ENCODE measurements around the gene ZNF883. TPM values are rescaled to one million over a fixed set of nuclear protein-coding genes. Genes with fewer than 3 reads are reported as not detected.

ZNF883 gene
- total and polyA plus RNA-seq, 2 experiments from 2014 or later: 26.8 to 44.4 TPM

DNA sequence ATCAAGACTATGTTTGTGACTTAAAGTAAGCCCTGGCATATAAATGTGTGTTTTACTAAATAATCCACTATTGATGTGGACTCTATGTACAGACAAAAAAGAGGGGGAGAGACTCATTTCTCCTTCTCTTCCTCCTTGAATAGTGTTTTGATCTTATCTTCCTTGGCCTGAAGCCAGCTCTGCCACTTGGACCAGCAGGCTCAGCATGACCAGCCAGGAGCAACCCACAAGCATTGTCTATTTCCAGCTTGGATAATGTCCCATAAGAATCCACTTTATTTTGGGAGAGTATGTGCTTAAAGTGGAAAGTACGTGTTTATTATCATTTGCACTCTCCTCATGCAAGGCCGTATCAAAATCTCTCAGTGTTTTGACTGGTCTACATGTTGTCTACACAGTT is 97.5 kb downstream of the ZNF883 start:
- no peak overlapping the region for H3K4me3 Mint-ChIP-seq
- no peak overlapping the region for H3K27ac Mint-ChIP-seq
- no peaks in the 10 kb centered on the region for H3K4me1 Mint-ChIP-seq
- Histone ChIP-seq H3K36me3 (ENCODE audit: insufficient read depth) (no peaks in the 10 kb centered on the region), H4K20me1 (replicated peaks; ENCODE audit: insufficient read depth) (no peaks in the 10 kb centered on the region), H3K4me2 (no peak overlapping the region), H3K9me2 (ENCODE audit: insufficient read depth) (no peaks in the 10 kb centered on the region), H3K27me3 (ENCODE audit: insufficient read depth) (peaks cover 22% of the 10 kb centered on the region), H3F3A (replicated peaks; ENCODE audit: low read depth) (no peaks in the 10 kb centered on the region), H3K4me3 (no peak overlapping the region), H3K4me1 (ENCODE audit: insufficient read depth) (no peaks in the 10 kb centered on the region), H3K27ac (ENCODE audit: low read depth) (no peak overlapping the region), H2AFZ (no peak overlapping the region), H3K79me2 (replicated peaks; ENCODE audit: insufficient read depth) (no peaks in the 10 kb centered on the region)
- H3K36me3 Mint-ChIP-seq (ENCODE audit: low read depth): no peaks in the 10 kb centered on the region
- no peak for ATAC-seq
- TF ChIP-seq JUNB (IDR thresholded peaks at IDR 0.05; ENCODE audit: unreplicated experiment) (no peak), NANOG (IDR thresholded peaks at IDR 0.05; ENCODE audit: borderline replicate concordance) (no peak), EZH2 (IDR thresholded peaks at IDR 0.05; ENCODE audit: low read depth, unreplicated experiment) (no peak), ZNF331 (CRISPR knock-in tag; IDR thresholded peaks at IDR 0.05; ENCODE audit: low read depth) (no peak), STAT1 (IDR thresholded peaks at IDR 0.05; ENCODE audit: unreplicated experiment) (no peak), ZNF114 (CRISPR knock-in tag; IDR thresholded peaks at IDR 0.05) (no peak), EZH2phosphoT487 (IDR thresholded peaks at IDR 0.05; ENCODE audit: unreplicated experiment) (no peak), POLR2AphosphoS5 (IDR thresholded peaks at IDR 0.05; ENCODE audit: low read depth) (no peak), CREB1 (CRISPR knock-in tag; IDR thresholded peaks at IDR 0.05; ENCODE audit: low read depth) (no peak)
- TF ChIP-seq, protein P1, sequence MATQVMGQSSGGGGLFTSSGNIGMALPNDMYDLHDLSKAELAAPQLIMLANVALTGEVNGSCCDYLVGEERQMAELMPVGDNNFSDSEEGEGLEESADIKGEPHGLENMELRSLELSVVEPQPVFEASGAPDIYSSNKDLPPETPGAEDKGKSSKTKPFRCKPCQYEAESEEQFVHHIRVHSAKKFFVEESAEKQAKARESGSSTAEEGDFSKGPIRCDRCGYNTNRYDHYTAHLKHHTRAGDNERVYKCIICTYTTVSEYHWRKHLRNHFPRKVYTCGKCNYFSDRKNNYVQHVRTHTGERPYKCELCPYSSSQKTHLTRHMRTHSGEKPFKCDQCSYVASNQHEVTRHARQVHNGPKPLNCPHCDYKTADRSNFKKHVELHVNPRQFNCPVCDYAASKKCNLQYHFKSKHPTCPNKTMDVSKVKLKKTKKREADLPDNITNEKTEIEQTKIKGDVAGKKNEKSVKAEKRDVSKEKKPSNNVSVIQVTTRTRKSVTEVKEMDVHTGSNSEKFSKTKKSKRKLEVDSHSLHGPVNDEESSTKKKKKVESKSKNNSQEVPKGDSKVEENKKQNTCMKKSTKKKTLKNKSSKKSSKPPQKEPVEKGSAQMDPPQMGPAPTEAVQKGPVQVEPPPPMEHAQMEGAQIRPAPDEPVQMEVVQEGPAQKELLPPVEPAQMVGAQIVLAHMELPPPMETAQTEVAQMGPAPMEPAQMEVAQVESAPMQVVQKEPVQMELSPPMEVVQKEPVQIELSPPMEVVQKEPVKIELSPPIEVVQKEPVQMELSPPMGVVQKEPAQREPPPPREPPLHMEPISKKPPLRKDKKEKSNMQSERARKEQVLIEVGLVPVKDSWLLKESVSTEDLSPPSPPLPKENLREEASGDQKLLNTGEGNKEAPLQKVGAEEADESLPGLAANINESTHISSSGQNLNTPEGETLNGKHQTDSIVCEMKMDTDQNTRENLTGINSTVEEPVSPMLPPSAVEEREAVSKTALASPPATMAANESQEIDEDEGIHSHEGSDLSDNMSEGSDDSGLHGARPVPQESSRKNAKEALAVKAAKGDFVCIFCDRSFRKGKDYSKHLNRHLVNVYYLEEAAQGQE (IDR thresholded peaks at IDR 0.05; ENCODE audit: unreplicated experiment): no peak
- TF ChIP-seq, protein P2, sequence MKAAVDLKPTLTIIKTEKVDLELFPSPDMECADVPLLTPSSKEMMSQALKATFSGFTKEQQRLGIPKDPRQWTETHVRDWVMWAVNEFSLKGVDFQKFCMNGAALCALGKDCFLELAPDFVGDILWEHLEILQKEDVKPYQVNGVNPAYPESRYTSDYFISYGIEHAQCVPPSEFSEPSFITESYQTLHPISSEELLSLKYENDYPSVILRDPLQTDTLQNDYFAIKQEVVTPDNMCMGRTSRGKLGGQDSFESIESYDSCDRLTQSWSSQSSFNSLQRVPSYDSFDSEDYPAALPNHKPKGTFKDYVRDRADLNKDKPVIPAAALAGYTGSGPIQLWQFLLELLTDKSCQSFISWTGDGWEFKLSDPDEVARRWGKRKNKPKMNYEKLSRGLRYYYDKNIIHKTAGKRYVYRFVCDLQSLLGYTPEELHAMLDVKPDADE (IDR thresholded peaks at IDR 0.05): no peak
- TF ChIP-seq, protein P3, sequence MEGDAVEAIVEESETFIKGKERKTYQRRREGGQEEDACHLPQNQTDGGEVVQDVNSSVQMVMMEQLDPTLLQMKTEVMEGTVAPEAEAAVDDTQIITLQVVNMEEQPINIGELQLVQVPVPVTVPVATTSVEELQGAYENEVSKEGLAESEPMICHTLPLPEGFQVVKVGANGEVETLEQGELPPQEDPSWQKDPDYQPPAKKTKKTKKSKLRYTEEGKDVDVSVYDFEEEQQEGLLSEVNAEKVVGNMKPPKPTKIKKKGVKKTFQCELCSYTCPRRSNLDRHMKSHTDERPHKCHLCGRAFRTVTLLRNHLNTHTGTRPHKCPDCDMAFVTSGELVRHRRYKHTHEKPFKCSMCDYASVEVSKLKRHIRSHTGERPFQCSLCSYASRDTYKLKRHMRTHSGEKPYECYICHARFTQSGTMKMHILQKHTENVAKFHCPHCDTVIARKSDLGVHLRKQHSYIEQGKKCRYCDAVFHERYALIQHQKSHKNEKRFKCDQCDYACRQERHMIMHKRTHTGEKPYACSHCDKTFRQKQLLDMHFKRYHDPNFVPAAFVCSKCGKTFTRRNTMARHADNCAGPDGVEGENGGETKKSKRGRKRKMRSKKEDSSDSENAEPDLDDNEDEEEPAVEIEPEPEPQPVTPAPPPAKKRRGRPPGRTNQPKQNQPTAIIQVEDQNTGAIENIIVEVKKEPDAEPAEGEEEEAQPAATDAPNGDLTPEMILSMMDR (conservative IDR thresholded peaks at IDR 0.05; ENCODE audit: low read depth in 2 of 2): no peak
- TF ChIP-seq, protein P4, sequence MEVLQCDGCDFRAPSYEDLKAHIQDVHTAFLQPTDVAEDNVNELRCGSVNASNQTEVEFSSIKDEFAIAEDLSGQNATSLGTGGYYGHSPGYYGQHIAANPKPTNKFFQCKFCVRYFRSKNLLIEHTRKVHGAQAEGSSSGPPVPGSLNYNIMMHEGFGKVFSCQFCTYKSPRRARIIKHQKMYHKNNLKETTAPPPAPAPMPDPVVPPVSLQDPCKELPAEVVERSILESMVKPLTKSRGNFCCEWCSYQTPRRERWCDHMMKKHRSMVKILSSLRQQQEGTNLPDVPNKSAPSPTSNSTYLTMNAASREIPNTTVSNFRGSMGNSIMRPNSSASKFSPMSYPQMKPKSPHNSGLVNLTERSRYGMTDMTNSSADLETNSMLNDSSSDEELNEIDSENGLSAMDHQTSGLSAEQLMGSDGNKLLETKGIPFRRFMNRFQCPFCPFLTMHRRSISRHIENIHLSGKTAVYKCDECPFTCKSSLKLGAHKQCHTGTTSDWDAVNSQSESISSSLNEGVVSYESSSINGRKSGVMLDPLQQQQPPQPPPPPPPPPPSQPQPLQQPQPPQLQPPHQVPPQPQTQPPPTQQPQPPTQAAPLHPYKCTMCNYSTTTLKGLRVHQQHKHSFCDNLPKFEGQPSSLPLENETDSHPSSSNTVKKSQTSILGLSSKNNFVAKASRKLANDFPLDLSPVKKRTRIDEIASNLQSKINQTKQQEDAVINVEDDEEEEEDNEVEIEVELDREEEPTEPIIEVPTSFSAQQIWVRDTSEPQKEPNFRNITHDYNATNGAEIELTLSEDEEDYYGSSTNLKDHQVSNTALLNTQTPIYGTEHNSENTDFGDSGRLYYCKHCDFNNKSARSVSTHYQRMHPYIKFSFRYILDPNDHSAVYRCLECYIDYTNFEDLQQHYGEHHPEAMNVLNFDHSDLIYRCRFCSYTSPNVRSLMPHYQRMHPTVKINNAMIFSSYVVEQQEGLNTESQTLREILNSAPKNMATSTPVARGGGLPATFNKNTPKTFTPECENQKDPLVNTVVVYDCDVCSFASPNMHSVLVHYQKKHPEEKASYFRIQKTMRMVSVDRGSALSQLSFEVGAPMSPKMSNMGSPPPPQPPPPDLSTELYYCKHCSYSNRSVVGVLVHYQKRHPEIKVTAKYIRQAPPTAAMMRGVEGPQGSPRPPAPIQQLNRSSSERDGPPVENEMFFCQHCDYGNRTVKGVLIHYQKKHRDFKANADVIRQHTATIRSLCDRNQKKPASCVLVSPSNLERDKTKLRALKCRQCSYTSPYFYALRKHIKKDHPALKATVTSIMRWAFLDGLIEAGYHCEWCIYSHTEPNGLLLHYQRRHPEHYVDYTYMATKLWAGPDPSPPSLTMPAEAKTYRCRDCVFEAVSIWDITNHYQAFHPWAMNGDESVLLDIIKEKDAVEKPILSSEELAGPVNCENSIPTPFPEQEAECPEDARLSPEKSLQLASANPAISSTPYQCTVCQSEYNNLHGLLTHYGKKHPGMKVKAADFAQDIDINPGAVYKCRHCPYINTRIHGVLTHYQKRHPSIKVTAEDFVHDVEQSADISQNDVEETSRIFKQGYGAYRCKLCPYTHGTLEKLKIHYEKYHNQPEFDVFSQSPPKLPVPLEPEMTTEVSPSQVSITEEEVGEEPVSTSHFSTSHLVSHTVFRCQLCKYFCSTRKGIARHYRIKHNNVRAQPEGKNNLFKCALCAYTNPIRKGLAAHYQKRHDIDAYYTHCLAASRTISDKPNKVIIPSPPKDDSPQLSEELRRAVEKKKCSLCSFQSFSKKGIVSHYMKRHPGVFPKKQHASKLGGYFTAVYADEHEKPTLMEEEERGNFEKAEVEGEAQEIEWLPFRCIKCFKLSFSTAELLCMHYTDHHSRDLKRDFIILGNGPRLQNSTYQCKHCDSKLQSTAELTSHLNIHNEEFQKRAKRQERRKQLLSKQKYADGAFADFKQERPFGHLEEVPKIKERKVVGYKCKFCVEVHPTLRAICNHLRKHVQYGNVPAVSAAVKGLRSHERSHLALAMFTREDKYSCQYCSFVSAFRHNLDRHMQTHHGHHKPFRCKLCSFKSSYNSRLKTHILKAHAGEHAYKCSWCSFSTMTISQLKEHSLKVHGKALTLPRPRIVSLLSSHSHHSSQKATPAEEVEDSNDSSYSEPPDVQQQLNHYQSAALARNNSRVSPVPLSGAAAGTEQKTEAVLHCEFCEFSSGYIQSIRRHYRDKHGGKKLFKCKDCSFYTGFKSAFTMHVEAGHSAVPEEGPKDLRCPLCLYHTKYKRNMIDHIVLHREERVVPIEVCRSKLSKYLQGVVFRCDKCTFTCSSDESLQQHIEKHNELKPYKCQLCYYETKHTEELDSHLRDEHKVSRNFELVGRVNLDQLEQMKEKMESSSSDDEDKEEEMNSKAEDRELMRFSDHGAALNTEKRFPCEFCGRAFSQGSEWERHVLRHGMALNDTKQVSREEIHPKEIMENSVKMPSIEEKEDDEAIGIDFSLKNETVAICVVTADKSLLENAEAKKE (CRISPR knock-in tag; IDR thresholded peaks at IDR 0.05): no peak
- no peak for DNase-seq (ENCODE audit: low spot score)
- peaks cover 1% of the 10 kb centered on the region for H3K27me3 Mint-ChIP-seq (ENCODE audit: insufficient read depth, low read depth, poor library complexity)
- H3K9me3 Mint-ChIP-seq: no peaks in the 10 kb centered on the region

Data from GM23338 (cell line).